DMS153 (cell line): ENCODE measurements around the gene BOLL.
A peak's percentile ranks its signal among the peaks of the same experiment; 100 is the strongest.
"Not testable (repeated sequence)": the region's sequence is repeated elsewhere in the genome, so short reads cannot be mapped to it uniquely, and the experiment has no call there.

Experiments
- DNase-seq: peaks from one replicate; lab custom pipeline; 2025; lab: John Stamatoyannopoulos, UW

BOLL gene

GRCh38 chr2:197705912-197706838 lies 78.9 kb downstream of the BOLL start:
- DNase-seq: no peak

- DNase-seq: peak; percentile 81
Observed at GRCh38 chr2:197705121-197705911, 79.8 kb downstream of the BOLL start, which contains the start of gene MARS2. TSS of gene MARS2 (plus strand) at chr2:197705369. CDS start at chr2:197705406, 37 bp downstream.

GRCh38 chr2:197704434-197705120 lies 80.5 kb downstream of the BOLL start:
- DNase-seq: no peak

GRCh38 chr2:197700960-197701359 lies 84.2 kb downstream of the BOLL start:
- no peak for DNase-seq

- DNase-seq: not testable (repeated sequence)
Observed at GRCh38 chr2:197699724-197700123, 85.4 kb downstream of the BOLL start.

GRCh38 chr2:197696571-197696970 lies 88.5 kb downstream of the BOLL start:
- DNase-seq: not testable (repeated sequence)

- not testable (repeated sequence) for DNase-seq
Observed at GRCh38 chr2:197695971-197696370, 89.1 kb downstream of the BOLL start.

GRCh38 chr2:197695206-197695605 lies 89.9 kb downstream of the BOLL start:
- DNase-seq: not testable (repeated sequence)

GRCh38 chr2:197677483-197677882 lies 107.6 kb downstream of the BOLL start:
- no peak for DNase-seq

- DNase-seq: no peak
Observed at GRCh38 chr2:197677056-197677455, 108.1 kb downstream of the BOLL start.
